IMR-90 (cell line): Measurements from ENCODE around the gene SNRPF. TPM values are rescaled to one million over a fixed set of nuclear protein-coding genes. Genes with fewer than 3 reads are reported as not detected.

ENCODE experiments used
- ATAC-seq: fragments of 200-7000 bp; cut with Tn5 transposase; 2 replicates; pipeline ENCODE4 v1.9.1; 2020; ENCODE audit warnings: low read depth, mild to moderate bottlenecking, moderate library complexity
- BruUV-seq: library from RNA; stranded (reverse); fragments of 400-500 nt; replicated peaks from 2 replicates; lab custom pipeline; 2021; lab: Mats Ljungman, UMichigan
- CTCF ChIA-PET: fragments of 300-600 bp; formaldehyde crosslinking; extraction: SDS; loops from one replicate; lab custom pipeline; 2021; ENCODE audit warnings: antibody characterized with exemption; lab: Yijun Ruan, JAX
- POLR2A ChIA-PET: fragments of 300-600 bp; sonication (Branson Sonifier 250); formaldehyde crosslinking; loops from one replicate; lab custom pipeline; 2022; ENCODE audit warnings: antibody characterized with exemption; ENCODE audit not compliant: unreplicated experiment; lab: Charles Lee
- DNase-seq: peaks from one replicate; pipeline ENCODE4 v3.0.0; 2013
- H2AFZ ChIP-seq: replicated peaks from 2 replicates; pipeline ENCODE3; 2013; ENCODE audit warnings: low read length, mild to moderate bottlenecking; ENCODE audit not compliant: poor library complexity
- H2AK5ac ChIP-seq: 2 replicates; pipeline ENCODE4 v1.6.1; 2013; ENCODE audit warnings: low read depth, low read length, inconsistent platforms
- H2AK9ac ChIP-seq: replicated peaks from 2 replicates; pipeline ENCODE3; 2013; ENCODE audit warnings: mild to moderate bottlenecking, low read depth, low read length, moderate library complexity; ENCODE audit not compliant: poor library complexity
- H2BK120ac ChIP-seq: 2 replicates; pipeline ENCODE4 v1.6.1; 2013; ENCODE audit warnings: low read depth, low read length, inconsistent platforms
- H2BK15ac ChIP-seq: 3 replicates; pipeline ENCODE4 v1.6.1; 2013; ENCODE audit warnings: low read depth, low read length, inconsistent platforms
- H2BK20ac ChIP-seq: 2 replicates; pipeline ENCODE4 v1.6.1; 2013; ENCODE audit warnings: low read depth, mild to moderate bottlenecking, inconsistent platforms, low read length, moderate library complexity
- H2BK5ac ChIP-seq: 2 replicates; pipeline ENCODE4 v1.6.1; 2013; ENCODE audit warnings: mild to moderate bottlenecking, low read depth, low read length, inconsistent platforms; ENCODE audit not compliant: poor library complexity, severe bottlenecking
- H3K14ac ChIP-seq: replicated peaks from 2 replicates; pipeline ENCODE4 v1.6.1; 2013; ENCODE audit warnings: low read depth, low read length, inconsistent platforms
- H3K18ac ChIP-seq: 2 replicates; pipeline ENCODE4 v1.6.1; 2013; ENCODE audit warnings: low read depth, low read length, control low read depth
- H3K23ac ChIP-seq: 2 replicates; pipeline ENCODE4 v1.6.1; 2013; ENCODE audit warnings: low read depth, low read length, inconsistent platforms
- H3K27ac ChIP-seq: 2 replicates; pipeline ENCODE4 v1.5.1; 2013; ENCODE audit warnings: mild to moderate bottlenecking, control low read depth, low read length; ENCODE audit not compliant: insufficient read depth
- H3K27me3 ChIP-seq: 2 replicates; pipeline ENCODE4 v1.6.1; 2013; ENCODE audit warnings: low read length; ENCODE audit not compliant: control insufficient read depth, insufficient read depth
- H3K36me3 ChIP-seq: 2 replicates; pipeline ENCODE4 v1.6.1; 2013; ENCODE audit warnings: low read length, mixed read lengths; ENCODE audit not compliant: control insufficient read depth, insufficient read depth
- H3K4ac ChIP-seq: 2 replicates; pipeline ENCODE4 v1.6.1; 2013; ENCODE audit warnings: low read depth, low read length, inconsistent platforms
- H3K4me1 ChIP-seq: 2 replicates; pipeline ENCODE4 v1.6.1; 2013; ENCODE audit warnings: low read length, mixed read lengths; ENCODE audit not compliant: control insufficient read depth, insufficient read depth
- H3K4me2 ChIP-seq: 2 replicates; pipeline ENCODE4 v1.6.1; 2013; ENCODE audit warnings: low read depth, mild to moderate bottlenecking, control low read depth, low read length, moderate library complexity
- H3K4me3 ChIP-seq: 2 replicates; pipeline ENCODE4 v1.5.1; 2013; ENCODE audit warnings: low read depth, mild to moderate bottlenecking, control low read depth, low read length, moderate library complexity; ENCODE audit not compliant: insufficient read depth
- H3K56ac ChIP-seq: 2 replicates; pipeline ENCODE4 v1.6.1; 2013; ENCODE audit warnings: low read length, inconsistent platforms; ENCODE audit not compliant: insufficient read depth; ENCODE audit errors: extremely low read depth
- H3K79me1 ChIP-seq, 2 experiments: 2 replicates each; pipeline ENCODE4 v1.6.1; 2013; ENCODE audit warnings: low read length in 2 of 2, inconsistent platforms in 1 of 2, low read depth in 1 of 2
- H3K9ac ChIP-seq: 2 replicates; pipeline ENCODE4 v1.6.1; 2013; ENCODE audit warnings: low read depth, low read length, control low read depth
- H3K9me1 ChIP-seq: 2 replicates; pipeline ENCODE4 v1.6.1; 2013; ENCODE audit warnings: low read length, inconsistent platforms; ENCODE audit not compliant: insufficient read depth
- H3K9me3 ChIP-seq: 2 replicates; pipeline ENCODE4 v1.6.1; 2013; ENCODE audit warnings: low read length; ENCODE audit not compliant: control insufficient read depth, insufficient read depth
- H4K20me1 ChIP-seq: 2 replicates; pipeline ENCODE4 v1.6.1; 2013; ENCODE audit warnings: low read length, inconsistent platforms; ENCODE audit not compliant: insufficient read depth
- H4K5ac ChIP-seq: 2 replicates; pipeline ENCODE4 v1.6.1; 2013; ENCODE audit warnings: mild to moderate bottlenecking, low read depth, low read length, control low read depth
- H4K8ac ChIP-seq, 2 experiments: 2 replicates each; pipeline ENCODE4 v1.6.1; 2013; ENCODE audit warnings: low read depth in 2 of 2, low read length in 2 of 2, control low read depth in 1 of 2, inconsistent platforms in 1 of 2
- H4K91ac ChIP-seq: 2 replicates; pipeline ENCODE4 v1.6.1; 2013; ENCODE audit warnings: low read depth, low read length, inconsistent platforms; ENCODE audit not compliant: insufficient read depth
- CEBPB ChIP-seq: IDR thresholded peaks from 2 replicates; pipeline ENCODE4 v1.6.1; 2012; ENCODE audit warnings: low read depth, low read length, improper control_type of control experiment
- MAZ ChIP-seq: IDR thresholded peaks from 2 replicates; pipeline ENCODE4 v1.6.1; 2012; ENCODE audit warnings: low read depth, mild to moderate bottlenecking, low read length, improper control_type of control experiment, moderate library complexity, borderline replicate concordance
- MXI1 ChIP-seq: IDR thresholded peaks from 2 replicates; pipeline ENCODE4 v1.6.1; 2012; ENCODE audit warnings: low read depth, mild to moderate bottlenecking, low read length, moderate library complexity, borderline replicate concordance
- POLR2A ChIP-seq: IDR thresholded peaks from 2 replicates; pipeline ENCODE4 v1.6.1; 2012; ENCODE audit warnings: mild to moderate bottlenecking, low read depth, low read length
- WGBS, 2 experiments: methylation state at CpG; one replicate each; pipeline versions ENCODE4 v1.1.5 to v1.1.7; 2013; ENCODE audit warnings: missing lambda C conversion rate in 2 of 2; ENCODE audit not compliant: insufficient read length in 1 of 2; ENCODE audit errors: extremely low coverage in 2 of 2; 5-methylcytosine and 5-hydroxymethylcytosine counted together
- dilution Hi-C: fragments of 300-500 bp; cut with HindIII; formaldehyde crosslinking; loops from one replicate; pipeline ENCODE4 v1.14.3; 2018; ENCODE audit warnings: low sequenced_read_pairs; ENCODE audit not compliant: unreplicated experiment
- in situ Hi-C: fragments of 300-500 bp; cut with MboI; formaldehyde crosslinking; loops from 3 replicates; pipeline ENCODE4 v1.14.3; 2019; ENCODE audit warnings: low sequenced_read_pairs, inconsistent platforms, mixed read lengths
- intact Hi-C: fragments of 100-400 bp; cut with micrococcal nuclease; formaldehyde crosslinking; loops from 2 replicates; pipeline ENCODE4 v1.10.0; 2022
- polyA plus RNA-seq, 3 experiments: library from polyadenylated mRNA; depleted of rRNA; stranded (reverse); fragments of >200 nt; gene quantifications; 2 replicates each; pipeline ENCODE4 v1.2.3, GENCODE V29; 2012; ENCODE audit warnings: low replicate concordance in 1 of 3
- total RNA-seq: library from RNA; depleted of rRNA; stranded (reverse); fragments of >200 nt; gene quantifications from 2 replicates; pipeline ENCODE4 v1.2.3, GENCODE V29; 2012

Gene SNRPF
- total and polyA plus RNA-seq, 2 of the 4 experiments (the other 2 are of a cell fraction): 5.0 to 27.9 TPM

- Histone ChIP-seq H2AFZ (no peak overlapping the region), H3K36me3 (peaks cover 3% of the 10 kb centered on the region), H3K27me3 (no peaks in the 10 kb centered on the region), H3K18ac (no peak overlapping the region), H3K4me2 (peak overlapping the region; percentile 99), H2AK5ac (no peak overlapping the region), H4K5ac (no peak overlapping the region), H2BK120ac (no peak overlapping the region), H3K27ac (no peak overlapping the region), H4K20me1 (peaks cover 4% of the 10 kb centered on the region; the same call in 1 of the 2 replicates), H2BK15ac (no peak overlapping the region), H3K23ac (no peak overlapping the region), H3K4me3 (peak overlapping the region; percentile 90), H3K9me3 (no peaks in the 10 kb centered on the region), H4K91ac (no peak overlapping the region), H3K56ac (no peak overlapping the region), H3K4me1 (peaks cover 1% of the 10 kb centered on the region), H2BK5ac (no peak overlapping the region), H3K79me1 (peaks cover 9 to 51% of the 10 kb centered on the region in 2 experiments), H3K14ac (no peak overlapping the region), H2AK9ac (no peak overlapping the region), H3K4ac (no peak overlapping the region), H2BK20ac (no peak overlapping the region), H3K9ac (peak overlapping the region; percentile 73; the same call in 1 of the 2 replicates), H3K9me1 (peaks cover 3% of the 10 kb centered on the region; the same call in 1 of the 2 replicates), H4K8ac (no peak overlapping the region)
- ChIA-PET CTCF (no interaction called here), POLR2A (interaction anchor here (0.6 kb wide), 1 partner anchor 12 kb away, joined by 4 read pairs; no protein-coding TSS in a partner anchor)
- ATAC-seq: no peak
- in situ Hi-C loops (no loop called here), dilution Hi-C loops (no loop called here), intact Hi-C loops (no loop called here)
- DNase-seq: no peak
- TSS peak; percentile 21 for BruUV-seq
- TF ChIP-seq POLR2A (no peak), MXI1 (no peak), CEBPB (no peak), MAZ (no peak)
- WGBS, 2 experiments: 100% methylated on average over 1 of the region's 10 CpGs; no CpG with 5 or more reads in 1 of the 2 experiments
Measured at GRCh38 chr12:95859947-95860850, 1.4 kb downstream of the SNRPF start.
